ENCODE data around the gene ARIH2.

Gene ARIH2

DNA sequence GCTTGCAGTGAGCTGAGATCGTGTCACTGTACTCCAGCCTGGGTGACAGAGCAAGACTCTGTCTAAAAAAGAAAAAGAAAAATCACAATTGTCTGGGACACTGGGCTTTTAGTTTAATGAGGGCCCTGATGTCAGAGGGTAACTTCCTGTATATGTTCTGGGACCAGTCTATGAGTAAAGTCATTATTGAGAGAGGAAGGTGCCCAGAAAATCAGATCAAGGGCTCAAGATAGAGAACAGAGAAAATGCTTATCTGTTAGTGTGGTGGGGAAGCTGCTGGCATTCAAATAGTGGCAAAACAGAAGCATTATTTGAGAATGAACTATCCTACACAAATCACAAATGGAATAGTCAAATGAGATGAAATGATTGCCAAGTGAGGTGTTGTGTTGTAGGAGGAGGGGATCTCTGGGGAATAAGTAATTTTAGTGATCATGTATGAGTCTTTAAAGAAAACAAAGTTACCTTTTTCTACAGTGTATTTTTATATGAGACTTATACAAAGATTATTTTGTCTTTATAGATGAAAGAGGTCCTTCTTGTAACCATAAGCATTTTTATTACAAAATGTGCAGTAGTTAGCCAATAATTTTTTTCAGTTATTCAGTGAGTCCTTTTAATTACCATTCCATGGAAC is 13.4 kb downstream of the ARIH2 start:
- Histone ChIP-seq H3K27ac (ENCODE audit: low read depth, low read length) (no peak overlapping the region), H3K4me1 (ENCODE audit: insufficient read depth, low read length) (peaks cover 40% of the 10 kb centered on the region), H3K36me3 (ENCODE audit: insufficient read depth, low read length) (peaks cover 31% of the 10 kb centered on the region), H3K27me3 (ENCODE audit: control insufficient read depth in 1 of 2, insufficient read depth in 2 of 2, low read length in 2 of 2) (no peaks in the 10 kb centered on the region), H3K9me3 (ENCODE audit: low read length) (no peaks in the 10 kb centered on the region), H3K4me3 (ENCODE audit: low read depth in 1 of 2, low read length in 2 of 2) (no peak overlapping the region), H3K9ac (ENCODE audit: low read length) (no peak overlapping the region)

DNA sequence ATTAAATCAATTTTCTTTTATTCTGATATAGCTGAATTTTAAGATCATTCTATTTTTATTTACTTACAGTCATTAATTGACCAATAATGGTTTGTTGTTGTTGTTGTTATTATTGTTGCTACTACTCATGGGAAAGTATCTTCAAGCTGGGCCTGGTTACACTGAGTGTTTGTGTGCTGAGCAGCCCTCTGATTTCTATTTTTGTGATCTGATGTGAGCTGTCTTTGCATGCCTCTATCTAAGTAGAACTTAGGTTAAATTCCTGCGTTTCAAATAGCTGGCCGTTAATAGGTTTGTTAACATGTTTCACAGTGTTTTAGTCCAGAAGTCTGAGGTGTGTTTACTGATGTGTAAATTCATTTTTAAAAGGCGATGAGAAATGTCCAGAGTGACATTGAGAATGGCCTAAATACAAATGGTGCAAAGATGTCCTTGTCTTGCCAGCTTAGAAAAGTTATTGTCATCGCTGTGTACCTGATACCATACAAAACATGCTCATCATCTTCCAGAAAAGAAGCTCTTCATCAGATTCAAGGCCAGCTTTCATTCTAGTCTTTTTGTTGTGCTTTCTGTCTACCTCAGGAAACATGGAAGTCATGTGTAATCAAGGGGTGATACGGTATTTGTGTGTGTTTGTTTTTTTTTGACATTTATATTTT is 15.8 kb downstream of the ARIH2 start:
- H3K4me3 ChIP-seq (ENCODE audit: low read depth in 1 of 2, low read length in 2 of 2), result no peak overlapping the region
- peaks cover 22% of the 10 kb centered on the region for H3K36me3 ChIP-seq (ENCODE audit: insufficient read depth, low read length)
- H3K9ac ChIP-seq (ENCODE audit: low read length), result no peak overlapping the region
- no peaks in the 10 kb centered on the region for H3K9me3 ChIP-seq (ENCODE audit: low read length)
- peaks cover 21% of the 10 kb centered on the region for H3K4me1 ChIP-seq (ENCODE audit: insufficient read depth, low read length)
- no peak overlapping the region for H3K27ac ChIP-seq (ENCODE audit: low read depth, low read length)
- no peaks in the 10 kb centered on the region for H3K27me3 ChIP-seq (ENCODE audit: control insufficient read depth in 1 of 2, insufficient read depth in 2 of 2, low read length in 2 of 2)

DNA sequence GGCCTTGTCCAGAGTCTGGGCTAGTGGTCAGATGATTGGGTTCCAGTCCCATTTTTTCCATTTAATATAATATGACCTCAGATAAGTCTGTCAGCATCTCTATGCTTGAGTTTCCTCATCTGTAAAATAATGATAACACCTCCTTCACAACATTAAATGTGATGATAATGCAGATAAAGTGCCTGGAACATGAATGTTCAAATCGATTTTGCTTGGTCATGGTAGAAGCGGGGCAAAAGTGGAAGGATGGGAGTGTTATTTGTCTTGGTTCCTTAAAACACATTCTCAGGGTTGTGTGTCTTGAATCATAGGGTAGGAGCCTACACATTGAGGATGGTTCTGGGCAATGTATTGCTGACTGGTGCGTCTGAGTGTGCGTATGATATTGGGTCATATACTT is 16.9 kb downstream of the ARIH2 start:
- peaks cover 22% of the 10 kb centered on the region for H3K36me3 ChIP-seq (ENCODE audit: insufficient read depth, low read length)
- peaks cover 14% of the 10 kb centered on the region for H3K4me1 ChIP-seq (ENCODE audit: insufficient read depth, low read length)
- no peak overlapping the region for H3K9ac ChIP-seq (ENCODE audit: low read length)
- H3K27me3 ChIP-seq (ENCODE audit: control insufficient read depth in 1 of 2, insufficient read depth in 2 of 2, low read length in 2 of 2), result no peaks in the 10 kb centered on the region
- H3K9me3 ChIP-seq (ENCODE audit: low read length), result no peaks in the 10 kb centered on the region
- H3K27ac ChIP-seq (ENCODE audit: low read depth, low read length), result no peak overlapping the region
- H3K4me3 ChIP-seq (ENCODE audit: low read depth in 1 of 2, low read length in 2 of 2), result no peak overlapping the region

DNA sequence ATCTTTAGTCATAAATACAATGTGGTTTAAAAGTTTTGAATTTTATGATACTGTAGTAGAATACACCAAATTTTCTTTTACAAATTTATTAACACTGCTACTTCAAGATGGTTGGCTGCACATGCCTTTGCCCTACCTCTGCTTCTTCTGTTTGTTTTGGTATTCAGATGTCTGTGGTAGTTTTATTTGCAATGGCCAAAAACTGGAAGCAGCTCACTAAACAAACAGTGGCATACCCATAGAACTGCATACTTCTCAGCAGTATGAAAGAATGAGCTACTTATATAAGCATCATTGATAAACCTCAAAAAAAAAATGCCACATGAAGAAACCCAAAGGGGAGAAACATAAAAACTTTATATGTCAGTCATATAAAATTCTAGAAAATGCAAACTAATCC is 19.5 kb downstream of the ARIH2 start:
- no peak overlapping the region for H3K27ac ChIP-seq (ENCODE audit: low read depth, low read length)
- no peak overlapping the region for H3K4me3 ChIP-seq (ENCODE audit: low read depth in 1 of 2, low read length in 2 of 2)
- H3K9me3 ChIP-seq (ENCODE audit: low read length), result no peaks in the 10 kb centered on the region
- peaks cover 6% of the 10 kb centered on the region for H3K4me1 ChIP-seq (ENCODE audit: insufficient read depth, low read length)
- H3K9ac ChIP-seq (ENCODE audit: low read length), result no peak overlapping the region
- peaks cover 20% of the 10 kb centered on the region for H3K36me3 ChIP-seq (ENCODE audit: insufficient read depth, low read length)
- no peaks in the 10 kb centered on the region for H3K27me3 ChIP-seq (ENCODE audit: control insufficient read depth in 1 of 2, insufficient read depth in 2 of 2, low read length in 2 of 2)

DNA sequence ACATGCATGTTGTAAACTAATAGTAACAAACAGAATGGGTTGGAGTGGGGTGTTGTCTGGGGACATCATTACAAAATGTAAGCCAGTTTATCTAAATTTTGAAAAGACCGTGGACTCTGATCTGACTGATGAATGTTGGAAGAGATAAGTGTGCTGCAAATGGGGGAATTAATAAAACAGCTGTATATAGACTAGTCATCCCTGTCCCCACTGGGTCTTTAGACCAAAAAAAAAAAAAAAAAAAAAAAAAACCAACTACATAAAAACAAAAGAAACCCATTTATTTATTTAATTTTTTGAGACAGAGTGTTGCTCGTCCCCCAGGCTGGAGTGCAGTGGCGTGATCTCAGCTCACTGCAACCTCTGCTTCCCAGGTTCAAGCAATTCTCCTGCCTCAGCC is 20.0 kb downstream of the ARIH2 start:
- Histone ChIP-seq H3K4me3 (ENCODE audit: low read depth in 1 of 2, low read length in 2 of 2) (no peak overlapping the region), H3K9ac (ENCODE audit: low read length) (no peak overlapping the region), H3K27ac (ENCODE audit: low read depth, low read length) (no peak overlapping the region), H3K27me3 (ENCODE audit: control insufficient read depth in 1 of 2, insufficient read depth in 2 of 2, low read length in 2 of 2) (no peaks in the 10 kb centered on the region), H3K36me3 (ENCODE audit: insufficient read depth, low read length) (peaks cover 22% of the 10 kb centered on the region), H3K4me1 (ENCODE audit: insufficient read depth, low read length) (peaks cover 6% of the 10 kb centered on the region), H3K9me3 (ENCODE audit: low read length) (no peaks in the 10 kb centered on the region)

DNA sequence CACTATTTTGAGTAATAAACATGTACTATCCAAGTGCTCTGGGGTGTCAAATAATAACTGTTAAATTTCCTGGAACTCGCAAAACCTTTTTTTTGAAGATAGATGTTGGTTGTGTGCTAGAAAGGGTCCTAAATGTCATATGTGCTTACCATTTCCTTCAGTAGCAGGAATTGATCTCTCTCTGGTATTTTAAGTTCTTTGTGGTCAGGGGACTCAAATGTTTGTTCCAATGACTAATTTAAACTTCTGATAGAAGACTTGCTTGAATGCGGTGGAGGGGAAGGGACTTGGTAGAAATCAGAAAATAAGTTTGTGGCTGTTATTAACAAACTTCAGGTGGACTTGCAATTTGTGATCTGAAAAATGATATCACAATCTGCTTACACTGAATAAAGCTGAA is 26.8 kb downstream of the ARIH2 start:
- Histone ChIP-seq H3K36me3 (ENCODE audit: insufficient read depth, low read length) (peaks cover 18% of the 10 kb centered on the region), H3K27ac (ENCODE audit: low read depth, low read length) (no peak overlapping the region), H3K4me1 (ENCODE audit: insufficient read depth, low read length) (peaks cover 6% of the 10 kb centered on the region), H3K9me3 (ENCODE audit: low read length) (no peaks in the 10 kb centered on the region), H3K4me3 (ENCODE audit: low read depth in 1 of 2, low read length in 2 of 2) (no peak overlapping the region), H3K9ac (ENCODE audit: low read length) (no peak overlapping the region), H3K27me3 (ENCODE audit: control insufficient read depth in 1 of 2, insufficient read depth in 2 of 2, low read length in 2 of 2) (no peaks in the 10 kb centered on the region)

DNA sequence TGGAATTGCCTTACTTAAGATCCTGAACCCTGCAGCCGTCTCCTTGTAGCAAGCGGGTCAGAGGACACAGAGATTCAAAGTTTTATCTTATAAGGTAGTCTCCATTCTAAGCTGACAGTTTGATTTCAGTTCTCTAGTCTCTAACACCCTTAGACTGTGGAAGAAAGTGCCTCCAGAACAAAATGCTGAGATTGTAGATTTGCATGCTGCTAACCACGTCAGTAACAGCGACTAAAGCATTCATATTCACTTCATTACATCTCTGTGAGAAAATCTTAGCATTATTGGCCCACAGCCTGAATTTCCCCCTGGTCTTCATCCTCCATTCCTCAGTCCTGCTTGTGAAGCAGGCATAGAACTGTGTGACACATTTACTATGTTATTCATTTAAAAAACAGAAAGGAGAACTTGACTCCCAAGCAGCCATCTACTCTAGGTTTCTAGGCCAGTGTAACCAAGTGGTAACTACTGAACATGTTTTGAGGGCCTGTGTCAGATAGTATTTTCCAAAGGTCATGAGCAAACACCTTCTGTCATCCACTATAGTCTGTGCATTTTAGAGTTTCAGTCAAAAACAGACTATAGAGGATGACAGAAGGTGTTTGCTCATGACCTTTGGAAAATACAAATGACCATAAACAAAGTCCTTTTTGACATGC is 27.4 kb downstream of the ARIH2 start:
- Histone ChIP-seq H3K27ac (ENCODE audit: low read depth, low read length) (no peak overlapping the region), H3K27me3 (ENCODE audit: control insufficient read depth in 1 of 2, insufficient read depth in 2 of 2, low read length in 2 of 2) (no peaks in the 10 kb centered on the region), H3K9ac (ENCODE audit: low read length) (no peak overlapping the region), H3K4me1 (ENCODE audit: insufficient read depth, low read length) (peaks cover 7% of the 10 kb centered on the region), H3K9me3 (ENCODE audit: low read length) (no peaks in the 10 kb centered on the region), H3K36me3 (ENCODE audit: insufficient read depth, low read length) (peaks cover 18% of the 10 kb centered on the region), H3K4me3 (ENCODE audit: low read depth in 1 of 2, low read length in 2 of 2) (no peak overlapping the region)

DNA sequence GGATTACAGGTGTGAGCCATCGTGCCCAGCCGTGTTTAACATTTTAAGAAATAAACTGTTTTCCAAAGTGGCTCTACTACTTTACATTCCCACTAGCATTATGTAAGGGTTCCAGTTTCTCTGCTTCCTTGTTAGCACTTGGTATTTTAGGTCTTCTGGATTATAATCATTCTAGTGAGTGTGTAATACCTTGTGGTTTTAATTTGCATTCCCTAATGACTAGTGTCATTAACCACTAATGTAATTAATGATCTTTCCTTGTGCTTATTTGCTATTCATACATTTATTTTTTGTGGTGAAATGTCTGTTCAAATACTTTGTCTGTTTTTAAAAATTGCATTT is 30.7 kb downstream of the ARIH2 start:
- H3K27ac ChIP-seq (ENCODE audit: low read depth, low read length), result no peak overlapping the region
- H3K36me3 ChIP-seq (ENCODE audit: insufficient read depth, low read length), result peaks cover 15% of the 10 kb centered on the region
- peaks cover 7% of the 10 kb centered on the region for H3K4me1 ChIP-seq (ENCODE audit: insufficient read depth, low read length)
- no peak overlapping the region for H3K9ac ChIP-seq (ENCODE audit: low read length)
- H3K4me3 ChIP-seq (ENCODE audit: low read depth in 1 of 2, low read length in 2 of 2), result no peak overlapping the region
- no peaks in the 10 kb centered on the region for H3K27me3 ChIP-seq (ENCODE audit: control insufficient read depth in 1 of 2, insufficient read depth in 2 of 2, low read length in 2 of 2)
- no peaks in the 10 kb centered on the region for H3K9me3 ChIP-seq (ENCODE audit: low read length)

DNA sequence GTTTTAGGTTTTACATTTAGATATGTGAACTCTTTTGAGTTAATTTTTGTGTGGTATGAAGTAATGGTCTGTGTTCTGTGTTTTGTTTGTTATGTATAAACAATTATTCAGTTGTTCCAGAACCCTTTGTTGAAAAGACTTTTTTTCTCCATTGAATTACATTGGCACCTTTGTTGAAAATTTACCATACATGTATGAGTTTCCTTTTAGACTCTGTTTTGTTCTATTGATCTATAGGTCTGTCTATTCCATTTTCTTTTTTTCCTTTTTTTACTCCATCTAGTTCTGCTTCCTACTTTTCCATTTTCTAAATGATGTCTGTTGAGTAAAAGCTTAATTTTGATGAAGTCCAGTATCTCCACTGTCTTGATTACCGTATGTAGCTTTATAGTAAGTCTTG is 31.4 kb downstream of the ARIH2 start:
- Histone ChIP-seq H3K9ac (ENCODE audit: low read length) (no peak overlapping the region), H3K4me1 (ENCODE audit: insufficient read depth, low read length) (peaks cover 7% of the 10 kb centered on the region), H3K27ac (ENCODE audit: low read depth, low read length) (no peak overlapping the region), H3K36me3 (ENCODE audit: insufficient read depth, low read length) (peaks cover 11% of the 10 kb centered on the region), H3K27me3 (ENCODE audit: control insufficient read depth in 1 of 2, insufficient read depth in 2 of 2, low read length in 2 of 2) (no peaks in the 10 kb centered on the region), H3K9me3 (ENCODE audit: low read length) (no peaks in the 10 kb centered on the region), H3K4me3 (ENCODE audit: low read depth in 1 of 2, low read length in 2 of 2) (no peak overlapping the region)

DNA sequence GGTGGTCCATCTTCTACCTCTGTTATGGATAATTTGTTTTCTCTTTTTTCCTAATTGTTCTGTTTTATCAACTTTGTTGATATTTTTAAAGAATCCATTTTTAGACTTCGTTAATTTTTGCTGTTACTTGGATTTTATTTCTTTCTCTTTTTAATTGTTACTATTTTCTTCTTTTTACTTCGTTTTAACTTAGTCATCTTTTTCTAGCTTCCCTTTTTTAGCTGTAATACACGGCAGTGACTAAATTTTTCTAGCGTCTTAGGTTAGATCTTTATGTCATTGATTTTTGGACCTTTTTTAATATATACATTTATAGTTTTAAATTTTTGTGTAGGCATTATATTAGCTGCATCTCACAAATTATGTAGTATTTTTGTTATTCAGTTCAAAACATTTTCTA is 33.1 kb downstream of the ARIH2 start:
- H3K27ac ChIP-seq (ENCODE audit: low read depth, low read length), result no peak overlapping the region
- no peaks in the 10 kb centered on the region for H3K9me3 ChIP-seq (ENCODE audit: low read length)
- H3K4me1 ChIP-seq (ENCODE audit: insufficient read depth, low read length), result peaks cover 7% of the 10 kb centered on the region
- peaks cover 9% of the 10 kb centered on the region for H3K36me3 ChIP-seq (ENCODE audit: insufficient read depth, low read length)
- no peak overlapping the region for H3K4me3 ChIP-seq (ENCODE audit: low read depth in 1 of 2, low read length in 2 of 2)
- no peaks in the 10 kb centered on the region for H3K27me3 ChIP-seq (ENCODE audit: control insufficient read depth in 1 of 2, insufficient read depth in 2 of 2, low read length in 2 of 2)
- no peak overlapping the region for H3K9ac ChIP-seq (ENCODE audit: low read length)

DNA sequence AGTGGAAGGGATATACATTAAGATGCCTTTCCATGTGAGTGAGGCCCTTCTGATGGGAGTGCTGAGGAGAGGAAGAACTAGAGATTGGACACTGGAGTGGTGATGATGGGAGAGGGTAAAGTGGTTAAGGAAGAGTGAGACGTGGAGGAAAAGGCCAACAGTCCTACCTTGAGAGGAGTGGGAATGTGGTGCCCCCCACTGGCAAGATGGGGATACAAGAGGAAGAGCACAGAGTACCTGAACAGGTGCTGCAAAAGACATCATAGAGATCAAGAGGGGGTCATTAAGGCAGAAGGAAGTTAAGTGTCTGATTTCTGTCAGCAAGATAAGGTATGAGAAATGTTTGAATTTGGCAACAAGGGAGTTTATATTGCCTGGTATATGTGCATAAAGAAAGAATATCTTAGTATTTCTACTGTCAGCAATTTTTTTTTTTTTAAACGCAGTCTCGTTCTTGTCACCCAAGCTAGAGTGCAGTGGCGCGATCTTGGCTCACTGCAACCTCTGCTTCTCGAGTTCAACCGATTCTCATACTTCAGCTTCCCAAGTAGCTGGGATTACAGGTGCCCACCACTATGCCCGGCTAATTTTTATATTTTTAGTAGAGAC is 34.0 kb downstream of the ARIH2 start:
- H3K27me3 ChIP-seq (ENCODE audit: control insufficient read depth in 1 of 2, insufficient read depth in 2 of 2, low read length in 2 of 2), result no peaks in the 10 kb centered on the region
- peaks cover 17% of the 10 kb centered on the region for H3K36me3 ChIP-seq (ENCODE audit: insufficient read depth, low read length)
- no peak overlapping the region for H3K27ac ChIP-seq (ENCODE audit: low read depth, low read length)
- no peak overlapping the region for H3K4me3 ChIP-seq (ENCODE audit: low read depth in 1 of 2, low read length in 2 of 2)
- H3K4me1 ChIP-seq (ENCODE audit: insufficient read depth, low read length), result peaks cover 7% of the 10 kb centered on the region
- no peak overlapping the region for H3K9ac ChIP-seq (ENCODE audit: low read length)
- H3K9me3 ChIP-seq (ENCODE audit: low read length), result no peaks in the 10 kb centered on the region
